Urothelium cell line (cell line): ENCODE measurements around the gene CEP68.

Experiments
- DNase-seq: peaks from one replicate; pipeline ENCODE4 v3.0.0; 2011; ENCODE audit warnings: low spot score, mixed read lengths
- FAIRE-seq: peaks from 2 replicates; lab custom pipeline; 2011; peaks lifted over from hg19 to GRCh38; lab: Jason Lieb, UNC

CEP68 gene

DNA sequence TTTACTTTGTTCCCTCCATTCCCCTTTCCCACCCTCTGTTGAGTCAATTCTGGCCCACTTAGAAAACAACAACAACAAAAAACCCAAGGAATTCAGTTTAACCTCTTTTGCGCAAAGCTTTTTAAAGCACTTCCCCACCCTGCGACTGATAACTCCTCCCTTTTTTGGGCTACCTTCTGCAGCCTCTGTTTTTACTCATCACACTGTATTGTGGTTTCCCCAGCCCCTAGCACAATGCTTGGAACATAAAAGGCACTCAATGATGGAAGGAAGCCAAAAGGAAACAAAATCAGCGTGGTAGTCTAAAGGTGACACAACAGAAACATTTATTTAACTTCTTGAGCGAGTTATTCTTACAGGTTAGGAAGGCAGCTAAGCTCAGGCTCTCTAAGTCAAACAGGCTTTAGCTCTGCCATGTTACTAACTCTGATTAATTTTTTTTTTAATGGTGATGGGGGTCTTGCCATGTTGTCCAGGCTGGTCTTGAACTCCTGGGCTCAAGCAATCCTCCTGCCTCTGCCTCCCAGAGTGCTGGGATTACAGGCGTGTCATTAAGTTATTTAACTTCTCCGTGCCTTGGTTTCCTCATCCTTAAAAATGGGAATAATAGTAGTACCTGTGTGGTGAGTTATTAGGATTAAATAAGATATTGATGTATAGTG, 1.3 kb downstream of the CEP68 start:
- FAIRE-seq, result no peak

DNA sequence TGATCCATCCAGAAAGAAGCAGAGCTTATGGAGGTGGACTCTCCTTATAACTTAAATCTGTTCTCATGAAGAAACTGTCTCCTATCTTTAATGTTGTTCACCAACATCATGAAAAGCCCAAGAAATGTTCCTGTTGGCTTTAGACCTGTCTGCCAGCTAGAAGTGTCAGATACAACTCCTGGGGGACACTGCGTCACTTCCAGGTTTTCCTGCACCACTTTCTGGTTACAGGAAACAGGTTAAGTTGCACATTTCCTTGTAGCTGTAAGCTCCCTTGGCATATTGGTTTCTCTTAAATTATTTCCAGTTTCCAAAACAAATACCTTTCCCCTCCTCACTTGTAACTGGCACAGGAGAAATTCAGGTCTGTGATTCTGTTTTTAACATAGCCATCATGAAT, 2.9 kb downstream of the CEP68 start:
- FAIRE-seq, result no peak
- no peak for DNase-seq

More for the DNA sequence above, 1.3 kb downstream of the CEP68 start:
- peak; percentile 50 for DNase-seq

DNA sequence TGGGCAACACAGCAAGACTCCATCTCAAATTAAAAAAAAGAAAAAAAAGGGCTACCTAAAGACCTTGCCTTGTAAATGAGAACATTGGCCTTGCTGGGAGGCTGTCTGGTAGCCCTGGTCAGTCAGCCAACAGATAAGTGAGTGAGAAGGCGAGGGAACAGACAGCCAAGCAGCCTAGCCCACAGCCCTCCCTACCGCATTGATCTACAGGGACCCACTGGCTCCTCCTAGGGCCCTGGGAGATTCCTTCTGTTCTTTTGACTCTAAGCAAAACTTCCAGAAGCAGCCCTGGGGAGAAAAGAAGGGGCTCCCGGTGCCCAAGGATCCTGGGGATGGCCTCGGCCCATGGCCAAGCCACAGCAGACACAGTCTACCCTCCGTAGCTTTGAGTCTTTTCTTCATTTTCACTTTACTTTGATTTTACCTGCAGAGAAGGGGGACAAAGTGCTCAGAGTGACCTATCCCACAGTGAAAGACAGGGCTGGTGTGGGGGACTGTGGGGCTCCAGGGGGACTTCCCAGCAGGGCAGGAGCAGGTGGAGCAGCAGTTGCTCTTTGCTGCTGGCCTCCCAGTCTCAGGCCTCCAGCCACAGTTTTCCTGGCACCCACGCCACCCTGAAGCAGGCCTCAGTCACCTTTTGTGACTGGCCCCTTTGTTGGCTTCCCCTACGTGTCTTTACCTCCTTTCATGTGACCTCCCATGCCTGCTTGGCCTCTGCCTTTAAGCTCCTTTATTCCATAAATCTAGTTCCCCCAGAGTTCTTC, 5.1 kb downstream of the CEP68 start:
- DNase-seq, result no peak
- no peak for FAIRE-seq

DNA sequence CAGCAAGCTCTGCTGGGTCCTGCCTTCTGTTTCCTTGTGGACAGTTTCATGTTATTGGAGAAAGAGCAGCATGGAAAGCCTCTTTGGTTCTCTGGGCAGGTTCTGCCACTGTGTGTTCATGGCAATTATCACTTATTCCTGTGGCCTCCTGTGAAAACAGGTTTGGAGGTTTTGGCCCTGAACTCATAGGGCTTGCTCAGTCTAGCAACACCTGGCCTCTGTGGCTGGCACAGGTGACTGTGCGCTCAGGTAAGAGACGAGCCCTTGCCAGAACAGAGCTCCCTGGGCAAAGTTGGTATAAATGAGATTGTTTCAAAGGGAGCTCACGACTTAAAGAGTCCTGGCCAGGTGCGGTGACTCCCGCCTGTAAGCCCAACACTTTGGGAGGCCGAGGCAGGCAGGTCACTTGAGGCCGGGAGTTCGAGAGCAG, 5.7 kb downstream of the CEP68 start:
- FAIRE-seq, result no peak

DNA sequence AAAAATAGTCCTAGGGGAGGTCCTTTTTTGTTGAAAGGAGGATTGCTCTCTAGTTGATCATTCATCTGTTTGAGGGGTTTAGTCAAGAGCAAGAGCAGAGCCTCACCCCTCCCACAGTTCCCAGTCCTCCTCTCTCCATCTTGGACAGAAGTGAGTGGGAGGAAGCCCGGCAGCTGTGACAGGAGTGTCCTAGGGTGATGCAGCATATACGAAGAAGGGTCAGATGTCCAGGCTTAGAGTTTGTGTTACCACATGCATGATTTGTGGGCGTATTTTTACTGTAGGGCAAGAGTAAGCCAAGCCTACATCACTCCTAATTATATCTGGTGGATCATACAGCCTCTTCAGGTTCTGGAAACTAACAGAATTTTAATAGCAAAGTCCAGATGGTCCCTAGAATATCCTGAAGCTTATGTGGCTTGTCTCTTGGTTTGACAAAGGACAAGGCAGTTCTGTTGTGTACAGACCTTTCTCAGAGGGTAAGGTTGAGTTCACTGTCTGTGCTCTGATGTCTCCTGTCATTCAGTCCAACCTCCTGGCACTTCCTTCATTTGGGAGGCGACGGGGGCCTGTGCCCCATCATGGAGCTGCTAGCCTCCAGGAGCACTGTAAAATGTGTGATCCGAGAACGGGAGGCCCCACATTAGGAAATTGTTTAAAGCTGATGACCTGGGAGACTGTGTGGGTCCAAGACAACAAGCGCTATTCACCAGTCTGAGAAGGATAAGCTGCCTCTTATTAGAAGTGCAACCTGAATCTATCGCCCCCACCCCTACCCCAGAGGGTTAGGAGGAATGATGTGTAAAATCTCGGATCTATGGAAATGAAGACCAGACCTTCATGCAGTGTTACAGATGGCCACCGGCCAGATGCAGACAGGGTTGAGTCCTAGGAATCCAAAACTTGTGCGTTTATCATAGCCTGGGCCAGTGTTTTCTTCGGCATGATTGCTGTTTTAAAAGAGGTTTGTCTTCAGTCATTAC, 6.9 kb downstream of the CEP68 start:
- no peak for FAIRE-seq
- no peak for DNase-seq

More for the DNA sequence above, 5.7 kb downstream of the CEP68 start:
- DNase-seq, result no peak

DNA sequence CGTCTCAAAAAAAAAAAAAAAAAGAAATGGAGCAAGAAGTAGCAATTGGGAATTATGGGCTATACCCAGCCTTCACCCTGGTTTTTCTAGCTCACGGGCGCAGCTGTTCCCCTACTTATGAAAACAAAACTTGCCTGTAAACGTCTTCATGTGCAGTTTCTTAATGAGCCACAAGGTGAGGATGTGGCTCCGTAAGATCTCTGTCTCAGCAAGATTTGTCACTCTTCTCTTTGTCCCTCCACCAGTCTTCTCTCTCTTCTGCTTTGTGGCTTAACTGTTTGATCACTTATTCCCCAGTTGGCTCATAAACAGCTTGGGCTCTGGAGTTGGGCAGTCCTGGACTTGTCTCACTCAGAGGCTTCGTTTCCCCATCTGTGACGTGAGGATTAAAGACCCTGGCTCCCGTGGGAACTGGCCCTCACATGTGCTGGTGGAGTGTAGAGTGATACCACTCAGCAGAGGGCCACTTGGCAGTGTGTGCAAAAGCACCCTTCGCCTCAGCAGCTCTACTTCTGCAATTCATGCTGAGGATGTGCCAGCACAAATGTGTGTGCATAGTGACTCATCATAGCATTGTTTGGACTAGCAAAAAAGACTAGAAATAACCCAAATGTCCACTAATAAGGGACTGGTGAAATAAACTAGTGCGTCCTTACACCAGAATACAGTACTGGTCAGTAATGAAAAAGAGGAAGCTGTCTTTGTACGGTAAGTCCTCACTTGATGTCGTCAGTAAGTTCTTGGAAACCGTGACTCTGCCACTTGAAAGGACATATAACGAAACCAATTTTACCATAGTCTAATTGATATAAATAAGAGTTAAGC, 8.7 kb downstream of the CEP68 start:
- FAIRE-seq (no peak), DNase-seq (peak; percentile 51)

DNA sequence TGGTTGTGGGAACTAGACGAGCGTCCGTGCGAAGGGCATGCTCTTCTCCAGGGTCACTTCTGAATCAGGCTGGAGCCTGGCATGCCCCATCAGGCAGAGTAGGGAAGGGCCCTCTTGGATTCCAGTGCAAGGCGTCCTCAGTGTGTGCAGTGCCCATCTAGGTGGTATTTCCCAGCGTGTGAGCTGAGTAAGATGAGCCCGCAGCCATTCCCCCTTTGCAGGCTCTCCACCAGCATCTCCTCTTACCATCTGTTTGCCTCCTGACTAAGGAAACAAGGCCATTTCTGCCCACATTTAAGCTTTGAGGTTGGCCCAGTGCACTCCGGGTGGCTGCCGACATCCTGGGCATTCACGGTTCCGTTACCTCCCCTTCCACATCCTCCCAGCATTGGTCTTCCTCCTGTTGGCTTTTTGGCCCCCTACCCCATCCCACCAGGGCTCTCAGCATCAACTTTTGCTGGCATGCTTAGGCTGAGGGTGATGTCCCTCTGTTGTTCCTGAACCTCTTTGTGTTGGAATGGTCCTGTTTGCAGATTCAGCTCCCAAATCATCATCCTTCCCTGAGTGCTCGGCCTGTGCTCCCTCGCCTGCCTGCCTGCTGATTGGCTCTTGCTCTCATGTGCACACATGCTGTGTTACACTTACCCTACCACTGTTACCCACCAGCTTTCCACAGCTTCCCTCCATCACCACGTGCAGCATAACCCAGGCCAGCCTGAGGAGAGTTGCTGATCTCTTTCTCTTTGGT, 11.8 kb downstream of the CEP68 start:
- DNase-seq (no peak), FAIRE-seq (no peak)

DNA sequence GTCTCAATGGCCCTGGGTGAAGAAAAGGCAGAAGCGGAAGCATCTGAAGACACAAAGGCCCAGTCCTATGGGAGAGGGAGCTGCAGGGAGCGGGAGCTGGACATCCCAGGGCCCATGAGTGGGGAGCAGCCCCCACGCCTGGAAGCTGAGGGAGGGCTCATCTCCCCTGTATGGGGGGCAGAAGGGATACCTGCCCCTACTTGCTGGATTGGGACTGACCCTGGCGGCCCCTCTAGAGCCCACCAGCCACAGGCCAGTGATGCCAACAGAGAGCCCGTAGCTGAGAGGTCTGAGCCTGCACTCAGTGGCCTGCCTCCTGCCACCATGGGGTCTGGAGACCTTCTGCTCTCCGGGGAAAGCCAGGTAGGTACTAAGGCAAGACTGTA, 13.2 kb downstream of the CEP68 start:
- FAIRE-seq, result no peak
- DNase-seq, result no peak

DNA sequence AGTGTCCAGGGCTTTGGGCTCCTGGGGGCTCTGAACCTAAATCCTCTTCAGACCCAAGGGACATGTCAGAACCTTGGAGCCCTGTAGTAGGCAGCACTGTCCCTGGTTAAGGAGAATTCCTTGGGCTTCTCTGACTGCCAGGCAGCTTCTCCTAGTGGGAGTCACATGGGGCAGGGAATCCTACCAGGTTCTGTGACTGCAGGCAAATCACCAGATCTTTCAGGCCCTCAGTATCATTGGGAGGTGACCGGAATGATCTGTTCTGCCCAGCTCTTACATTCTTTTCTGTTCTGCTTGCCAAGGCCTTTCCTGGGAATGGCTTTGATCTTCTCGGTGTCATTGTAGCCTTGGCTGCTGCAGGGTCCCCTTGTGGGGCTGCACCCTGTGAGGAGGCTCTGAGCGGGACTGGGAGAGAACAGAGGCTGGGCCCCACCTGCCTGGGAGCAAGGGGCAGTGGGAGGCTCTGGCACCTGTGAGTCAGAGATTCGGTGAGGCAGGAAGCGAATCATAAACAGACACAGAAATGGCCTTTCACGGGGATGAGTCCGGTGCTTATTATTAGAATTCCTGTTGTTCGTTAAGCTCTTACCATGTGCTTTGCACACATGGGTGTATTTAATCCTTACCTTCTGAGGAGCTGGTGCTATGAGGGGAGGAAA, 14.1 kb downstream of the CEP68 start:
- DNase-seq, result peak; percentile 62
- FAIRE-seq, result no peak

DNA sequence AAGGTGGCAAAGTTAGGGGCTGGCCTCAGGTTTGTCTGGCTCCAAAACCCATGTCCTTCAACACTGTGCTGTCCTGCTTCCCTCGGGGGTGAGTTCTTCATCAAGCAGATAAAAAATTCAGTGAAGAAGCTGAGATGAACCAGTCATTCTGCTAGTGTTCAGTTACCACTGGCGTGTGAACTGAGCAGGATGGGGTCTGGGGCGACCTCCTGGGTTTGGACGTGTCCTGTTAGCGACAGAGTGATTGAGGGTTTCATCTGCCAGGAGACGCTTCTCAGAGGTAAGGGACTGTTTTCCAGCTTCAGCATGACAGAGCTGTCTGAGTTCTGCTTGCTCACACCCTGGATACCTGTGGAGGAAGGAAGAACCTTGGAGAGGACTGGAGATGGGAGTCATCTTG, 14.6 kb downstream of the CEP68 start:
- FAIRE-seq, result no peak

DNA sequence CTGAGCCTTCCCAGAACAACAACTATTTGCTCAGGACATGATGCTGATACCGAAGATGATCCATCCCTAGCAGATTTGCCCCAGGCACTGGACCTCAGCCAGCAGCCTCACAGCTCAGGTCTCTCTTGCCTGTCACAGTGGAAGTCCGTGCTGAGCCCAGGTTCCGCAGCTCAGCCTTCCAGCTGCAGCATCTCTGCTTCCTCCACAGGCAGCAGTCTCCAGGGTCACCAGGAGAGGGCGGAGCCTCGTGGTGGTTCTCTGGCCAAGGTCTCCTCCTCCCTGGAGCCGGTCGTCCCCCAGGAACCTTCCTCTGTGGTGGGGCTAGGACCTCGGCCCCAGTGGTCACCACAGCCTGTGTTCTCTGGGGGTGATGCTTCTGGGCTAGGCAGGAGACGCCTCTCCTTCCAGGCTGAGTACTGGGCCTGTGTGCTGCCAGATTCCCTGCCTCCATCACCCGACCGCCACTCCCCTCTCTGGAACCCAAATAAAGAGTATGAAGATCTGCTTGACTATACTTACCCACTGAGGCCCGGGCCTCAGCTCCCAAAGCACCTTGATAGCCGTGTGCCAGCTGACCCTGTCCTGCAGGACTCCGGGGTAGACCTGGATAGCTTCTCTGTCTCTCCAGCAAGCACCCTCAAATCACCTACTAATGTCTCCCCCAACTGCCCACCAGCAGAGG, 15.4 kb downstream of the CEP68 start:
- DNase-seq, result no peak

More for the DNA sequence above, 14.6 kb downstream of the CEP68 start:
- DNase-seq, result no peak

DNA sequence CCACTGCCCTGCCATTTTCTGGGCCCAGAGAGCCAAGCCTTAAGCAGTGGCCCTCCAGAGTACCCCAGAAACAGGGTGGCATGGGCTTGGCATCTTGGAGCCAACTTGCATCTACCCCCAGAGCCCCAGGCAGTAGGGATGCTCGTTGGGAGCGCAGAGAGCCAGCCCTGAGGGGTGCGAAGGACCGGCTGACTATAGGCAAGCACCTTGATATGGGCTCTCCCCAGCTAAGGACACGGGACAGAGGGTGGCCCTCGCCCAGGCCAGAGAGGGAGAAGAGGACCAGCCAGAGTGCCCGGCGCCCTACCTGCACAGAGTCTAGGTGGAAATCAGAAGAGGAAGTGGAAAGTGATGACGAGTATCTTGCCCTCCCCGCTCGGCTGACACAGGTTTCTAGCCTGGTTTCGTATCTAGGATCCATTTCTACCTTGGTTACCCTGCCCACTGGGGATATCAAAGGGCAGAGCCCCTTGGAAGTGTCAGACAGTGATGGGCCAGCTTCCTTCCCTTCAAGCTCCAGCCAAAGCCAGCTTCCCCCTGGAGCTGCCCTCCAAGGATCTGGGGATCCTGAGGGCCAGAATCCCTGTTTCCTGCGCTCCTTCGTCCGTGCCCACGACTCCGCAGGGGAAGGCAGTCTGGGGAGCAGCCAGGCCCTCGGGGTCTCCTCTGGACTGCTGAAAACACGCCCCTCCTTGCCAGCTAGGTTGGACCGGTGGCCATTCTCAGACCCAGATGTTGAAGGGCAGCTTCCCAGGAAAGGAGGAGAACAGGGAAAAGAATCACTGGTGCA, 16.2 kb downstream of the CEP68 start:
- DNase-seq, result no peak
- no peak for FAIRE-seq

More for the DNA sequence above, 15.4 kb downstream of the CEP68 start:
- FAIRE-seq, result no peak

DNA sequence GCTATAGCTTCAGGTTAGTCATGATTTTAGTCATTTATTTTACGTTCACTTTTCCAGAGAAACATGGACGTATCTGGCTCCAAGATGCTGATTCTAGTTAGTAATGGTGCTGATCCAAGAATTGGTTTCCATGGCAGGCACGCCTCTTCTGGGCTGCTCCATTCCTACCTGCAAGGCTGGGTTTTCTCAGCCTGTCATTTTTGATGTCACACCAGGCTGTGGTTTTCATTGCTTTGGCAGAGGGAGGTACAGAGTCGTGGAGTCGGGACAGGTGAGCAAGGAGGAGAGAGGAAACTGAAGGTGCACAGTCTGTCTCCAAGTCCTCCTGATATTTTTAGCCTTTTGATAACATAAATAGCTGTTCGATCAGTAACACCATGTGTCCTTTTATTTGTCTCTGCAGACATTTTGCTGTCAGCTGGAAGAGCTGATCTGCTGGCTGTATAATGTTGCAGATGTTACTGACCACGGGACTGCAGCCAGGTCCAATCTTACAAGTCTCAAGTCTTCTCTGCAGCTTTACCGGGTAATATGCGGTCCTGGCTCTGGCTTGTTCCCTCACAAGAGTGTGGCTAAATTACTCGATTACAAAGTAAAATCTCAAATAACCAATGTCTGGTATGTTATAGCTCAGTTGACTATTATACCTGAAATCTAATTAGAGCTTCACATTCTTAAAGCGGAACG, 17.8 kb downstream of the CEP68 start:
- no peak for DNase-seq
- no peak for FAIRE-seq

DNA sequence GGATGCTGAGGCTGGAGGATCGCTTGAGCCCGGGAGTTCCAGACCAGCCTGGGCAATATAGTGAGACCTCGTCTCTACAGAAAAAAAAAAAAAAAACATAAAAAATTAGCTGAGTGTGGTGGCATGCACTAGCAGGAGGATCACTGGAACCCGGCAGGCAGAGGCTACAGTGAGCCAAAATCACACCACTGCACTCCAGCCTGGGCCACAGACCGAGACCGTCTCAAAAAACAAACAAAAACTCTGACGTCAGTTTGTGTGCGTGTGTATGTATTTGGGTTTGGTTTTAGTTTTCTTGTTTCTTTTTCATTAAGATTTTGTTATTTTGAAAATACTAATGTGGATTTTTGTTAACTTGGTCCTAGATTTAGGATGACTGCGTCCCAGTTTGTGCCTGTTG, 19.0 kb downstream of the CEP68 start:
- no peak for FAIRE-seq

DNA sequence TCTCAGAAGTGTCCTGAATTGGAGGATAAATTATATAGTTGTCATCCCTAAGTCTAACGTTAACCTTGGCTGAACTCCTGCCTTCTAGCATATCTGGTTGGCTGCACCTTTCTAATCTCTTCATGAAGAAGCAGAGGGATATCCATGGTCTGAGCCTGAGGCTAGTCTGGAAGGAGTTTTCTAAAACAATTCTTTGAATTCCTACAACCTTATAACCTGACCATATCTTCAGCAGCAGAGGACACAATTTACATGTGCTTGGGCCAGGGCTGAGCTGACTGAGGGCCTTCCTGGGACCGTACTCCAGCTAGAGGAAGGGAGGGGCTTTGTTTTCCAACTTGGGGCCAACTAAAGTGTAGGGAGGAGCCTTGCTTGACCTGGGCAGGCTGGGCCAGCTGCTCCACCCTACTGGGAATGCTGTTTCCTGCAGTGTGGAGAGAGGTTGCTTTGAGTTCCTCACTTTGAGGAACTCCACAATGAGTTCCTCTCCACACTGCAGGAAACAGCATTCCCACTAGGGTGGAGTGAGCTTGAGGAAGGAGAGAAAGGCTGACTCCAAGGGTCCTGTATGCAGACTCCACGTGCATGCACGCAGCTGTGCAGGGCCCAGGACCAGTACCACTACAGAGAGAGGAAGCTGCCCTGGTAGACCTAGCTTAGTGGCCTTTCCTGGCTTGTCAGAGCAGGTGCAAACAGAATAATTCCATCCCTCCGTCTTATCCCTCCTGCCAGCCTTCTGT, 19.6 kb downstream of the CEP68 start:
- DNase-seq, result no peak
- no peak for FAIRE-seq

More for the DNA sequence above, 19.0 kb downstream of the CEP68 start:
- DNase-seq, result no peak

DNA sequence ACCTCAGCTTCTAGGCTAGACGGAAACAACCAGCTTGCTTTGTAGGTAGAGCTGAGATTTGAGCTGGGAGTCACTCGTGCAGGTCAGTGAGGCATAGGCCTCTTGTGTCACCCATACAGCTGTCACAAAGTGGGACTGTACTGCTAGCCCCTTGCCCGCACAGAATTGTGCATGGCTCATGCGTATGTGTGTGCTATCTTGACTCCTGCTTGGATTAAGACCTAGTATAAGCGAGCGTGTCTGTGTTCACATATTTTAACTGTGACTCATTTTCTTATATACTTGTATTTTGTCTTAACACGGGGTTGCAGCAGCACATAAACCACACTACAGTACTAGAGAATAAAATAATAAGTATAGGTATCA, 20.1 kb downstream of the CEP68 start:
- DNase-seq (no peak), FAIRE-seq (no peak)

DNA sequence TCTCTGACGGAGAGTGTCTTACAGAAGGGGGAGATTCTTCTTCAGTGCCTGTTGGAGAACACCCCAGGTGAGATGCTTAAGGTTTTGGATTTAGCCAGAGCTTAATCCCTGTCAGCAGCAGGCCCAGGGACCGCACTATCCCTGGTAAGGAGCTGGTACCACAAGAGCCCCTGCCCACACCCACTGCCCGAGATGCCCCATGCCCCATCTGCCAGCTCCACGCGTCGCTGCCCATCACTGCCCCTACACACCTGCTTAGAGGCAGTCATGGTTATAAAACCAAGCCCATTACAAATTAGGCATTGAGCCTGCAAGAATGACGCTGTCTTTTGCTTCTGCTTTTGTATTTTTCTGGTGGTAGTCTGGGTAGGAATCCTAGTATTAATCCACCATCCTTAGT, 21.7 kb downstream of the CEP68 start:
- FAIRE-seq, result no peak

More for the DNA sequence above, 21.7 kb downstream of the CEP68 start:
- DNase-seq, result no peak
